Measurements from ENCODE around the gene PDK2. TPM values are rescaled to one million over a fixed set of nuclear protein-coding genes. Genes with fewer than 3 reads are reported as not detected.

PDK2 gene
- total RNA-seq, 1 experiment from 2014 or later = 20.4 TPM

- H3K27ac ChIP-seq (ENCODE audit: low read depth, low read length, poor library complexity, severe bottlenecking) = peak overlapping the region; percentile 55
- H3K36me3 ChIP-seq (ENCODE audit: insufficient read depth, low read length, poor library complexity, severe bottlenecking) = no peaks in the 10 kb centered on the region
- no TSS peak for BruUV-seq (replicated peaks)
- peaks cover 26% of the 10 kb centered on the region for H3K4me1 ChIP-seq (ENCODE audit: insufficient read depth, low read length, poor library complexity, severe bottlenecking)
- no peak for TF ChIP-seq CTCF (conservative IDR thresholded peaks at IDR 0.05; ENCODE audit: low read depth, low read length)
- no peak for TF ChIP-seq EZH2 (IDR thresholded peaks at IDR 0.05; ENCODE audit: borderline replicate concordance, low read depth, low read length, poor library complexity, severe bottlenecking)
- no peak for DNase-seq (ENCODE audit: low spot score)
- H3K27me3 ChIP-seq (replicated peaks; ENCODE audit: insufficient read depth, low read depth, low read length, poor library complexity) = no peaks in the 10 kb centered on the region
- peak overlapping the region; percentile 82 for H3K4me3 ChIP-seq (ENCODE audit: low read depth, low read length, poor library complexity, severe bottlenecking)
- intact Hi-C loops (cut with micrococcal nuclease; ENCODE audit: unreplicated experiment) = no loop called here
- CTCF ChIA-PET = interaction anchor here (1.5 kb wide), 2 partner anchors 13 to 58 kb away, joined by 4 to 7 read pairs; no protein-coding TSS in a partner anchor
- POLR2A ChIA-PET (ENCODE audit: low non-redundant PET) = interaction anchor here (0.5 kb wide), 2 partner anchors 27 to 257 kb away, joined by 8 to 9 read pairs; no protein-coding TSS in a partner anchor
- H3K9me3 ChIP-seq (ENCODE audit: low read depth, low read length, poor library complexity, severe bottlenecking) = no peaks in the 10 kb centered on the region
These were observed 57.6 kb downstream of the PDK2 start for GRCh38 chr17:50152736-50153135.

GRCh38 chr17:50153650-50154575, 58.8 kb downstream of the PDK2 start:
- ChIA-PET CTCF (interaction anchor here (0.7 kb wide), 1 partner anchor 23 kb away, joined by 3 read pairs; no protein-coding TSS in a partner anchor), POLR2A (ENCODE audit: low non-redundant PET) (interaction anchor here (0.6 kb wide), 1 partner anchor 1171 kb away, joined by 10 read pairs; no protein-coding TSS in a partner anchor)
- Histone ChIP-seq H3K36me3 (ENCODE audit: insufficient read depth, low read length, poor library complexity, severe bottlenecking) (no peaks in the 10 kb centered on the region), H3K9me3 (ENCODE audit: low read depth, low read length, poor library complexity, severe bottlenecking) (no peaks in the 10 kb centered on the region), H3K4me3 (ENCODE audit: low read depth, low read length, poor library complexity, severe bottlenecking) (no peak overlapping the region), H3K27ac (ENCODE audit: low read depth, low read length, poor library complexity, severe bottlenecking) (no peak overlapping the region), H3K27me3 (replicated peaks; ENCODE audit: insufficient read depth, low read depth, low read length, poor library complexity) (no peaks in the 10 kb centered on the region), H3K4me1 (ENCODE audit: insufficient read depth, low read length, poor library complexity, severe bottlenecking) (peaks cover 18% of the 10 kb centered on the region)
- no peak for TF ChIP-seq CTCF (conservative IDR thresholded peaks at IDR 0.05; ENCODE audit: low read depth, low read length)
- TF ChIP-seq EZH2 (IDR thresholded peaks at IDR 0.05; ENCODE audit: borderline replicate concordance, low read depth, low read length, poor library complexity, severe bottlenecking) = no peak
- intact Hi-C loops (cut with micrococcal nuclease; ENCODE audit: unreplicated experiment) = no loop called here
- BruUV-seq (replicated peaks) = no TSS peak
- DNase-seq (ENCODE audit: low spot score) = no peak

- Histone ChIP-seq H3K4me3 (ENCODE audit: low read depth, low read length, poor library complexity, severe bottlenecking) (no peak overlapping the region), H3K9me3 (ENCODE audit: low read depth, low read length, poor library complexity, severe bottlenecking) (no peaks in the 10 kb centered on the region), H3K4me1 (ENCODE audit: insufficient read depth, low read length, poor library complexity, severe bottlenecking) (peaks cover 18% of the 10 kb centered on the region), H3K27ac (ENCODE audit: low read depth, low read length, poor library complexity, severe bottlenecking) (no peak overlapping the region), H3K27me3 (replicated peaks; ENCODE audit: insufficient read depth, low read depth, low read length, poor library complexity) (no peaks in the 10 kb centered on the region), H3K36me3 (ENCODE audit: insufficient read depth, low read length, poor library complexity, severe bottlenecking) (no peaks in the 10 kb centered on the region)
- DNase-seq (ENCODE audit: low spot score) = no peak
- intact Hi-C loops (cut with micrococcal nuclease; ENCODE audit: unreplicated experiment) = no loop called here
- TF ChIP-seq EZH2 (IDR thresholded peaks at IDR 0.05; ENCODE audit: borderline replicate concordance, low read depth, low read length, poor library complexity, severe bottlenecking) = no peak
- no peak for TF ChIP-seq CTCF (conservative IDR thresholded peaks at IDR 0.05; ENCODE audit: low read depth, low read length)
- BruUV-seq (replicated peaks) = no TSS peak
- CTCF ChIA-PET = no interaction called here
- POLR2A ChIA-PET (ENCODE audit: low non-redundant PET) = interaction anchor here (0.6 kb wide), 1 partner anchor 1172 kb away, joined by 10 read pairs; no protein-coding TSS in a partner anchor
These were observed 59.5 kb downstream of the PDK2 start for GRCh38 chr17:50154604-50155003.

All from A673 (cell line).